ENCODE measurements around the gene ZEB1. TPM values are rescaled to one million over a fixed set of nuclear protein-coding genes. Genes with fewer than 3 reads are reported as not detected.
A peak's percentile ranks its signal among the peaks of the same experiment; 100 is the strongest.

The ZEB1 gene
- total RNA-seq, 1 donor from 2014 or later: 187 TPM

- no peak for ATAC-seq
- intact Hi-C loops (cut with DNase I): no loop called here
- DNase-seq (ENCODE audit: low spot score): no peak
Measured at GRCh38 chr10:31317171-31317570, 1.8 kb upstream of the ZEB1 start.

GRCh38 chr10:31317652-31318381 lies 1.2 kb upstream of the ZEB1 start:
- intact Hi-C loops (cut with DNase I): no loop called here
- DNase-seq (ENCODE audit: low spot score) (no peak), ATAC-seq (no peak)

GRCh38 chr10:31318382-31318853 lies 598 bp upstream of the ZEB1 start:
- peak; percentile 72 for ATAC-seq
- DNase-seq (ENCODE audit: low spot score): peak; percentile 80
- intact Hi-C loops (cut with DNase I): no loop called here

GRCh38 chr10:31319602-31320549 lies 860 bp downstream of the ZEB1 start:
- ATAC-seq: peak; percentile 18
- intact Hi-C loops (cut with DNase I): no loop called here
- DNase-seq (ENCODE audit: low spot score): peak; percentile 74

- intact Hi-C loops (cut with DNase I): no loop called here
- ATAC-seq: peak; percentile 58
- peak; percentile 79 for DNase-seq (ENCODE audit: low spot score)
Measured at GRCh38 chr10:31320550-31321211, 1.7 kb downstream of the ZEB1 start.

- intact Hi-C loops (cut with DNase I): no loop called here
- DNase-seq (ENCODE audit: low spot score): no peak
- ATAC-seq: no peak
Measured at GRCh38 chr10:31321396-31321941, 2.5 kb downstream of the ZEB1 start.

GRCh38 chr10:31322647-31323046 lies 3.6 kb downstream of the ZEB1 start:
- no peak for ATAC-seq

GRCh38 chr10:31340343-31340742 lies 21.3 kb downstream of the ZEB1 start:
- intact Hi-C loops (cut with DNase I): no loop called here
- no peak for ATAC-seq

More at GRCh38 chr10:31322647-31323046, 3.6 kb downstream of the ZEB1 start:
- intact Hi-C loops (cut with DNase I): no loop called here
- no peak for DNase-seq (ENCODE audit: low spot score)

GRCh38 chr10:31341552-31341951 lies 22.5 kb downstream of the ZEB1 start:
- DNase-seq (ENCODE audit: low spot score): no peak
- ATAC-seq: no peak
- intact Hi-C loops (cut with DNase I): no loop called here

More at GRCh38 chr10:31340343-31340742, 21.3 kb downstream of the ZEB1 start:
- DNase-seq (ENCODE audit: low spot score): no peak

- ATAC-seq: no peak
- no peak for DNase-seq (ENCODE audit: low spot score)
- intact Hi-C loops (cut with DNase I): no loop called here
Measured at GRCh38 chr10:31343009-31343408, 24.0 kb downstream of the ZEB1 start.

GRCh38 chr10:31343551-31343950 lies 24.5 kb downstream of the ZEB1 start:
- no peak for DNase-seq (ENCODE audit: low spot score)
- intact Hi-C loops (cut with DNase I): no loop called here
- ATAC-seq: no peak

- intact Hi-C loops (cut with DNase I): no loop called here
- ATAC-seq (no peak), DNase-seq (ENCODE audit: low spot score) (no peak)
Measured at GRCh38 chr10:31345886-31346285, 26.9 kb downstream of the ZEB1 start.

GRCh38 chr10:31346953-31347352 lies 27.9 kb downstream of the ZEB1 start:
- no peak for ATAC-seq
- DNase-seq (ENCODE audit: low spot score): no peak
- intact Hi-C loops (cut with DNase I): no loop called here

- intact Hi-C loops (cut with DNase I): no loop called here
- ATAC-seq: no peak
Measured at GRCh38 chr10:31347705-31348104, 28.7 kb downstream of the ZEB1 start.

GRCh38 chr10:31350891-31351290 lies 31.9 kb downstream of the ZEB1 start:
- DNase-seq (ENCODE audit: low spot score): no peak
- intact Hi-C loops (cut with DNase I): no loop called here
- ATAC-seq: no peak

More at GRCh38 chr10:31347705-31348104, 28.7 kb downstream of the ZEB1 start:
- no peak for DNase-seq (ENCODE audit: low spot score)

- ATAC-seq: no peak
- intact Hi-C loops (cut with DNase I): no loop called here
- DNase-seq (ENCODE audit: low spot score): no peak
Measured at GRCh38 chr10:31352436-31353226, 33.6 kb downstream of the ZEB1 start.

GRCh38 chr10:31353574-31353973 lies 34.6 kb downstream of the ZEB1 start:
- intact Hi-C loops (cut with DNase I): no loop called here
- DNase-seq (ENCODE audit: low spot score) (no peak), ATAC-seq (no peak)

- ATAC-seq (no peak), DNase-seq (ENCODE audit: low spot score) (no peak)
- intact Hi-C loops (cut with DNase I): no loop called here
Measured at GRCh38 chr10:31358688-31359330, 39.8 kb downstream of the ZEB1 start.
